ENCODE measurements around the gene TIMM17A. TPM values are rescaled to one million over a fixed set of nuclear protein-coding genes. Genes with fewer than 3 reads are reported as not detected.
A peak's percentile ranks its signal among the peaks of the same experiment; 100 is the strongest.
"Not testable (repeated sequence)": the region's sequence is repeated elsewhere in the genome, so short reads cannot be mapped to it uniquely, and the experiment has no call there.

The TIMM17A gene
- total RNA-seq, 1 donor from 2014 or later, result 50.4 TPM

DNA sequence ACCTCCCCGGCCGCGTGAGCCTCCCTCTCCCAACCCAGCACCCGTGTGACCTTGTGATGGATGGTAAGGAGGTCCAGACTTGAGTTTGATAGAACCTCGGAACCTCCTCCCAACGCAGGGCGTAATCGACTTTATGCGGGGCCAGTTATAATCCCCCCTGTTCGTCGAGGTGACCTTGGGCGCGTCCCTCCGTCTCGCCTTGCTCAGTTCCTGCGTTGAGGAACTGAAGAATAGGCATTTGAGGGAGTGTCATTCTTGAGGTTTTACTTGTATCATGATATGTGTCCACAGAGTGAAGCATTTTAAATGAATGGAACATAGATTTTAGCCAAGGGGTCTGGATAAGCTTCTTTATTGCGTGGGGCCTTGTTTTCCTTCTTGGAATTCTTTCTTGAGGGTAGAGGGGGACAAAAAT lies 433 bp downstream of the TIMM17A start:
- Mint-ChIP-seq H3K27me3 (no peaks in the 10 kb centered on the region), H3K9me3 (no peaks in the 10 kb centered on the region), H3K4me3 (peak overlapping the region; percentile 98), H3K4me1 (peaks cover 26% of the 10 kb centered on the region), H3K27ac (peak overlapping the region; percentile 97), H3K36me3 (ENCODE audit: low read depth) (peaks cover 41% of the 10 kb centered on the region)
- TF ChIP-seq, protein P1, sequence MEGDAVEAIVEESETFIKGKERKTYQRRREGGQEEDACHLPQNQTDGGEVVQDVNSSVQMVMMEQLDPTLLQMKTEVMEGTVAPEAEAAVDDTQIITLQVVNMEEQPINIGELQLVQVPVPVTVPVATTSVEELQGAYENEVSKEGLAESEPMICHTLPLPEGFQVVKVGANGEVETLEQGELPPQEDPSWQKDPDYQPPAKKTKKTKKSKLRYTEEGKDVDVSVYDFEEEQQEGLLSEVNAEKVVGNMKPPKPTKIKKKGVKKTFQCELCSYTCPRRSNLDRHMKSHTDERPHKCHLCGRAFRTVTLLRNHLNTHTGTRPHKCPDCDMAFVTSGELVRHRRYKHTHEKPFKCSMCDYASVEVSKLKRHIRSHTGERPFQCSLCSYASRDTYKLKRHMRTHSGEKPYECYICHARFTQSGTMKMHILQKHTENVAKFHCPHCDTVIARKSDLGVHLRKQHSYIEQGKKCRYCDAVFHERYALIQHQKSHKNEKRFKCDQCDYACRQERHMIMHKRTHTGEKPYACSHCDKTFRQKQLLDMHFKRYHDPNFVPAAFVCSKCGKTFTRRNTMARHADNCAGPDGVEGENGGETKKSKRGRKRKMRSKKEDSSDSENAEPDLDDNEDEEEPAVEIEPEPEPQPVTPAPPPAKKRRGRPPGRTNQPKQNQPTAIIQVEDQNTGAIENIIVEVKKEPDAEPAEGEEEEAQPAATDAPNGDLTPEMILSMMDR (IDR thresholded peaks at IDR 0.05), result no peak
- POLR2A ChIA-PET, result interaction anchor here (1.0 to 2.3 kb wide), 7 partner anchors 8 to 126 kb away, joined by 3 to 16 read pairs (median 7); partner anchors contain the start of genes LMOD1 and RNPEP
- ATAC-seq (ENCODE audit: low read depth), result peak; percentile 38
- DNase-seq, result no peak
- CTCF ChIA-PET, result no interaction called here
- intact Hi-C loops (cut with micrococcal nuclease), result loop anchor here (1.0 to 5.0 kb wide), 3 partner anchors 28 to 126 kb away; partner anchors contain the start of gene IPO9

DNA sequence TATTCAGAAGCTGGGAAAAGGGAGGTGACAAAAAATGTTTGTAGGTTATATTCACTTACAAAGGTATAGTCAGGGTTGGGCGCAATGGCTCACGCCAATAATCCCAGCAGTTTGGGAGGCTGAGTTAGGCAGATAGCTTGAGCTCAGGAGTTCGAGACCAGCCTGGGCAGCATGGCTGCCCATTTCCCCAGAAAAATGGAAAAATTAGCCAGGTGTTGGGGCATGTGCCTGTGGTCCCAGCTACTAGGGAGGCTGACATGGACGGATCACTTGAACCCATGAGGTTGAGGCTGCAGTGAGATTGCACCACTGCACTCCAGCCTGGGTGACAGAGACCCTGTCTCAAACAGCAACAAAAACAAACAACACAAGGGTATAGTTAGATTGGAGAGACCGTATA lies 3.0 kb downstream of the TIMM17A start:
- ATAC-seq (ENCODE audit: low read depth), result no peak
- H3K4me3 Mint-ChIP-seq, result no peak overlapping the region
- no peak overlapping the region for H3K27ac Mint-ChIP-seq
- ChIA-PET CTCF (interaction anchor here (1.3 kb wide), 1 partner anchor 62 kb away, joined by 6 read pairs; no protein-coding TSS in a partner anchor), POLR2A (no interaction called here)
- H3K4me1 Mint-ChIP-seq, result peaks cover 26% of the 10 kb centered on the region
- intact Hi-C loops (cut with micrococcal nuclease), result loop anchor here (5.0 kb wide), 1 partner anchor 76 kb away; no protein-coding TSS in a partner anchor
- no peaks in the 10 kb centered on the region for H3K27me3 Mint-ChIP-seq
- TF ChIP-seq, protein P1 (IDR thresholded peaks at IDR 0.05), result no peak
- no peaks in the 10 kb centered on the region for H3K9me3 Mint-ChIP-seq
- H3K36me3 Mint-ChIP-seq (ENCODE audit: low read depth), result peaks cover 60% of the 10 kb centered on the region
- DNase-seq, result no peak

DNA sequence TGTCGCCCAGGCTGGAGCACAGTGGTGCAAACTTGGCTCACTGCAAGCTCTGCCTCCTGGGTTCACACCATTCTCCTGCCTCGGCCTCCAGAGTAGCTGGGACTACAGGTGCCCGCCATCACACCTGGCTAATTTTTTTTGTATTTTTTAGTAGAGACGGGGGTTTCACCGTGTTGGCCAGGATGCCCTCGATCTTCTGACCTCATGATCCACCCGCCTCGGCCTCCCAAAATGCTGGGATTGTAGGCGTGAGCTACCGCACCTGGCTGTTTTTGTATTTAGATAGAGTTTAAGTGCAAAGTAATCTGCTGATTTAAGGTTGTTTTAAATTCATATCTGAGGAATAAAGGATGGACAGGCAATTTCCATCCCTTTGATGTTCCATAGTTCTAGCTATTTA lies 7.1 kb downstream of the TIMM17A start:
- H3K27me3 Mint-ChIP-seq; intact Hi-C loops (cut with micrococcal nuclease); H3K9me3 Mint-ChIP-seq; POLR2A ChIA-PET; DNase-seq; CTCF ChIA-PET; H3K27ac Mint-ChIP-seq; H3K4me1 Mint-ChIP-seq; H3K4me3 Mint-ChIP-seq; ATAC-seq (ENCODE audit: low read depth): not testable (repeated sequence)
- H3K36me3 Mint-ChIP-seq (ENCODE audit: low read depth), result peaks cover 71% of the 10 kb centered on the region

DNA sequence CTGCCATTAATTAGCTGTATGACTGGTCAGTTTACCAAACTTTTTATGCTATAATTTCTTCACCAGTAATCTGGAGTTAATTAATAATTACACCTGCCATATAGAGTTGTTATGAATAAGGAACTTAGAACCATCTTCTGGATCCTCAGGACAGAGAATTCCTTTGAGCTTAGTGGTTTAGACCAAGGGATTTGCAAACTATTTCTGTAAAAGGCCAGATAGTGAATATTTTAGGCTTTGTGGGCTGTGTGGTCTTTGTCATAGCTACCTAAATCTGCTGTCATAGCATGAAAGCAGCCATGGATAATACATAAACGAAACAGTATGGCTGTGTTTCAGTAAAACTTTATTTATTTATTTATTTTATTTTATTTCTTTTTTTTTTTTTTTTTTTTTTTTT lies 9.0 kb downstream of the TIMM17A start:
- ChIA-PET POLR2A (interaction anchor here (0.7 to 1.5 kb wide), 2 partner anchors 9 to 182 kb away, joined by 9 to 12 read pairs; partner anchors contain the start of gene TIMM17A), CTCF (interaction anchor here (0.7 kb wide), 1 partner anchor 345 kb away, joined by 3 read pairs; no protein-coding TSS in a partner anchor)
- Mint-ChIP-seq H3K27me3 (no peaks in the 10 kb centered on the region), H3K27ac (no peak overlapping the region), H3K9me3 (no peaks in the 10 kb centered on the region), H3K4me1 (no peaks in the 10 kb centered on the region), H3K4me3 (no peak overlapping the region), H3K36me3 (ENCODE audit: low read depth) (peaks cover 71% of the 10 kb centered on the region)
- intact Hi-C loops (cut with micrococcal nuclease), result no loop called here
- DNase-seq (no peak), ATAC-seq (ENCODE audit: low read depth) (no peak)
- TF ChIP-seq, protein P1 (IDR thresholded peaks at IDR 0.05), result no peak

DNA sequence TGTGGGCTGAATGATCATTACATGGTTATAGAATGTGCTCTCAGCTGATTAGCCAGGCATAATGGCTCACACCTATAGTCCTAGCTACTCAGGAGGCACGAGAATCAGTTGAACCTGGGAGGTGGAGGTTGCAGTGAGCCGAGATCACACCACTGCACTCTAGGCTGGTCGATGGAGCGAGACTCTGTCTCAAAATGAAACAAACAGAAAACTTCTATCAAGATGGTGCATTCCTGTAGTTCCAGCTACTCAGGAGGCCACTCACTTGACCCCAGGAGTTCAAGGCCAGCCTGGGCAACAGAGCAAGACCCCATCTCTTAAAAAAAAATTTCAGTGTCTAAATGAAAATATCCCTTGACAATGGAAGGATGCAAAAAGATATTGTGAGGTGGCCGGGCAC lies 10.9 kb downstream of the TIMM17A start:
- CTCF ChIA-PET, result no interaction called here
- Mint-ChIP-seq H3K36me3 (ENCODE audit: low read depth) (peaks cover 79% of the 10 kb centered on the region), H3K4me1 (no peaks in the 10 kb centered on the region), H3K9me3 (no peaks in the 10 kb centered on the region), H3K4me3 (no peak overlapping the region), H3K27me3 (no peaks in the 10 kb centered on the region), H3K27ac (no peak overlapping the region)
- TF ChIP-seq, protein P1 (IDR thresholded peaks at IDR 0.05), result no peak
- ATAC-seq (ENCODE audit: low read depth), result no peak
- intact Hi-C loops (cut with micrococcal nuclease), result no loop called here
- DNase-seq, result no peak
- POLR2A ChIA-PET, result interaction anchor here (0.6 kb wide), 1 partner anchor 782 kb away, joined by 3 read pairs; no protein-coding TSS in a partner anchor

Data from activated B cell treated with CpG ODN at 0.5 μM for 24 hours (primary cell).